ENCODE data around the gene UBA1. TPM values are rescaled to one million over a fixed set of nuclear protein-coding genes. Genes with fewer than 3 reads are reported as not detected.

UBA1 gene
- total and polyA plus RNA-seq, 10 of the 15 experiments (the other 5 are each of a cell fraction or from before 2014, with no cell fraction given) = 60.4 to 314 (median 216) TPM

DNA sequence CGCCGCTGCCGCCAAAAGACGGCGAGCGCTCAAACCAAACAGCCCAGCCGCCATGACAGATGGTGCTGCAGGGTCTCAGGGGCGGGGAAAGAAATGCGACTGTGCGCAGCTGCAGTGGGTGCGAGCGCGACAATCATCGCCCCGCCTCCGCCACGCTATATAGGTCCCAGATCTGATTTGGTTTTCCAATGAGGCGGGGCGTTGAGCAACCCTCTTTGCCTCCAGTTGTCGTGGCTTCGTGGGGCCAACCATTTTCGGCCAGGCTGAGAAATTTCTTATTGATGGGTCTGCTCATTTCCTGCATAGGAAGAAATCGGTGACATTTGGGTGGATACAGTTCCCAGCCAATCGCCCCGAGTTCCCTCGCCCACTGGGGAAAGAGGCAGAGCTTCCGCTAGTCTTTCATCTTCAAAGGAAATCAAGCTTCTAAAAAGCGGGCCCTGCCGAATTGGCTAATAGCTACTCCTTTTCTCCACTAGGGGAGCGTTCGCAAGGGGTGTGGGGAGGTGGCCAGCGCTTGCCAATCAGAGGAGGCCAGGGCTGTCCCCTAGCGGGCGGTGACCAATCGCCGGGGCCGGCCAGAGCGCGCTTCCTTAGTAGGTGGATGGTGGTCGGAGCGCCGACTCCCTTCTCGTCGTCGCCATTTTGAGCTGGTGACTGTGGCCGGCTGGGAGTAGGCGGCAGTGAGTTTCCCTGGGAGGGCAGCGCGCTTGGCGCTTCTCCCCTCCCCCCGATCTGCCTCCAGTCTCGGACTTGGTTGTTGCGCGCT lies 48.8 kb upstream of the UBA1 start, which contains the start of the genes NDUFB11 and RBM10 (continued):
- TF ChIP-seq PKNOX1 (IDR thresholded peaks at IDR 0.05) (peak; percentile 93), SUZ12 (IDR thresholded peaks at IDR 0.05; ENCODE audit: unreplicated experiment) (no peak), MTA2 (IDR thresholded peaks at IDR 0.05; ENCODE audit: low read depth) (no peak), EGR1 (IDR thresholded peaks at IDR 0.05; ENCODE audit: borderline replicate concordance in 1 of 2, low read depth in 2 of 2, low read length in 2 of 2) (no peak), MEF2B (IDR thresholded peaks at IDR 0.05; ENCODE audit: partially characterized antibody, poor library complexity, severe bottlenecking) (no peak), CREB1 (IDR thresholded peaks at IDR 0.05; ENCODE audit: low read depth) (peak; percentile 17; the same call in 1 of the 2 replicates), NBN (IDR thresholded peaks at IDR 0.05) (no peak), CHD2 (IDR thresholded peaks at IDR 0.05; ENCODE audit: borderline replicate concordance, low read depth, low read length) (peak; percentile 64; the same call in 1 of the 2 replicates), IRF3 (IDR thresholded peaks at IDR 0.05) (peak; percentile 47; the same call in 1 of the 2 replicates), RUNX3 (IDR thresholded peaks at IDR 0.05; ENCODE audit: low read length) (peak; percentile 15; the same call in 1 of the 2 replicates), SMARCA5 (IDR thresholded peaks at IDR 0.05) (peak; percentile 27; the same call in 1 of the 2 replicates), SMC3 (IDR thresholded peaks at IDR 0.05; ENCODE audit: borderline replicate concordance, low read length) (no peak), USF2 (IDR thresholded peaks at IDR 0.05; ENCODE audit: borderline replicate concordance, low read depth, low read length) (no peak), GATAD2B (conservative IDR thresholded peaks at IDR 0.05; ENCODE audit: low read depth) (no peak), ZSCAN29 (IDR thresholded peaks at IDR 0.05) (no peak), SIX5 (IDR thresholded peaks at IDR 0.05; ENCODE audit: low read depth, low read length, severe bottlenecking) (no peak)
- TF ChIP-seq, protein P1, sequence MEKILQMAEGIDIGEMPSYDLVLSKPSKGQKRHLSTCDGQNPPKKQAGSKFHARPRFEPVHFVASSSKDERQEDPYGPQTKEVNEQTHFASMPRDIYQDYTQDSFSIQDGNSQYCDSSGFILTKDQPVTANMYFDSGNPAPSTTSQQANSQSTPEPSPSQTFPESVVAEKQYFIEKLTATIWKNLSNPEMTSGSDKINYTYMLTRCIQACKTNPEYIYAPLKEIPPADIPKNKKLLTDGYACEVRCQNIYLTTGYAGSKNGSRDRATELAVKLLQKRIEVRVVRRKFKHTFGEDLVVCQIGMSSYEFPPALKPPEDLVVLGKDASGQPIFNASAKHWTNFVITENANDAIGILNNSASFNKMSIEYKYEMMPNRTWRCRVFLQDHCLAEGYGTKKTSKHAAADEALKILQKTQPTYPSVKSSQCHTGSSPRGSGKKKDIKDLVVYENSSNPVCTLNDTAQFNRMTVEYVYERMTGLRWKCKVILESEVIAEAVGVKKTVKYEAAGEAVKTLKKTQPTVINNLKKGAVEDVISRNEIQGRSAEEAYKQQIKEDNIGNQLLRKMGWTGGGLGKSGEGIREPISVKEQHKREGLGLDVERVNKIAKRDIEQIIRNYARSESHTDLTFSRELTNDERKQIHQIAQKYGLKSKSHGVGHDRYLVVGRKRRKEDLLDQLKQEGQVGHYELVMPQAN (conservative IDR thresholded peaks at IDR 0.05) = no peak
- TF ChIP-seq, protein P2, sequence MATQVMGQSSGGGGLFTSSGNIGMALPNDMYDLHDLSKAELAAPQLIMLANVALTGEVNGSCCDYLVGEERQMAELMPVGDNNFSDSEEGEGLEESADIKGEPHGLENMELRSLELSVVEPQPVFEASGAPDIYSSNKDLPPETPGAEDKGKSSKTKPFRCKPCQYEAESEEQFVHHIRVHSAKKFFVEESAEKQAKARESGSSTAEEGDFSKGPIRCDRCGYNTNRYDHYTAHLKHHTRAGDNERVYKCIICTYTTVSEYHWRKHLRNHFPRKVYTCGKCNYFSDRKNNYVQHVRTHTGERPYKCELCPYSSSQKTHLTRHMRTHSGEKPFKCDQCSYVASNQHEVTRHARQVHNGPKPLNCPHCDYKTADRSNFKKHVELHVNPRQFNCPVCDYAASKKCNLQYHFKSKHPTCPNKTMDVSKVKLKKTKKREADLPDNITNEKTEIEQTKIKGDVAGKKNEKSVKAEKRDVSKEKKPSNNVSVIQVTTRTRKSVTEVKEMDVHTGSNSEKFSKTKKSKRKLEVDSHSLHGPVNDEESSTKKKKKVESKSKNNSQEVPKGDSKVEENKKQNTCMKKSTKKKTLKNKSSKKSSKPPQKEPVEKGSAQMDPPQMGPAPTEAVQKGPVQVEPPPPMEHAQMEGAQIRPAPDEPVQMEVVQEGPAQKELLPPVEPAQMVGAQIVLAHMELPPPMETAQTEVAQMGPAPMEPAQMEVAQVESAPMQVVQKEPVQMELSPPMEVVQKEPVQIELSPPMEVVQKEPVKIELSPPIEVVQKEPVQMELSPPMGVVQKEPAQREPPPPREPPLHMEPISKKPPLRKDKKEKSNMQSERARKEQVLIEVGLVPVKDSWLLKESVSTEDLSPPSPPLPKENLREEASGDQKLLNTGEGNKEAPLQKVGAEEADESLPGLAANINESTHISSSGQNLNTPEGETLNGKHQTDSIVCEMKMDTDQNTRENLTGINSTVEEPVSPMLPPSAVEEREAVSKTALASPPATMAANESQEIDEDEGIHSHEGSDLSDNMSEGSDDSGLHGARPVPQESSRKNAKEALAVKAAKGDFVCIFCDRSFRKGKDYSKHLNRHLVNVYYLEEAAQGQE (IDR thresholded peaks at IDR 0.05; ENCODE audit: low read depth, low read length) = 0 out of 2 replicates have a peak, but pooled peaks have one; percentile 25
- TF ChIP-seq, protein P3, sequence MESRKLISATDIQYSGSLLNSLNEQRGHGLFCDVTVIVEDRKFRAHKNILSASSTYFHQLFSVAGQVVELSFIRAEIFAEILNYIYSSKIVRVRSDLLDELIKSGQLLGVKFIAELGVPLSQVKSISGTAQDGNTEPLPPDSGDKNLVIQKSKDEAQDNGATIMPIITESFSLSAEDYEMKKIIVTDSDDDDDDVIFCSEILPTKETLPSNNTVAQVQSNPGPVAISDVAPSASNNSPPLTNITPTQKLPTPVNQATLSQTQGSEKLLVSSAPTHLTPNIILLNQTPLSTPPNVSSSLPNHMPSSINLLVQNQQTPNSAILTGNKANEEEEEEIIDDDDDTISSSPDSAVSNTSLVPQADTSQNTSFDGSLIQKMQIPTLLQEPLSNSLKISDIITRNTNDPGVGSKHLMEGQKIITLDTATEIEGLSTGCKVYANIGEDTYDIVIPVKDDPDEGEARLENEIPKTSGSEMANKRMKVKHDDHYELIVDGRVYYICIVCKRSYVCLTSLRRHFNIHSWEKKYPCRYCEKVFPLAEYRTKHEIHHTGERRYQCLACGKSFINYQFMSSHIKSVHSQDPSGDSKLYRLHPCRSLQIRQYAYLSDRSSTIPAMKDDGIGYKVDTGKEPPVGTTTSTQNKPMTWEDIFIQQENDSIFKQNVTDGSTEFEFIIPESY (IDR thresholded peaks at IDR 0.05) = no peak

Measured in GM12878 (cell line).